ENCODE measurements around the gene GID8. TPM values are rescaled to one million over a fixed set of nuclear protein-coding genes. Genes with fewer than 3 reads are reported as not detected.

GID8 gene
- total and polyA plus RNA-seq, 2 experiments from 2014 or later: 41.8 to 106 TPM

- peaks cover 53% of the 10 kb centered on the region for H3K27me3 Mint-ChIP-seq (ENCODE audit: insufficient read depth, low read depth, poor library complexity)
- H3K36me3 Mint-ChIP-seq (ENCODE audit: low read depth): no peaks in the 10 kb centered on the region; the same call in 2 of the 3 replicates
- ATAC-seq (no peak), DNase-seq (ENCODE audit: low spot score) (no peak)
- H3K4me3 Mint-ChIP-seq: no peak overlapping the region
- peaks cover 52% of the 10 kb centered on the region for H3K4me1 ChIP-seq (ENCODE audit: insufficient read depth)
- H3K9me3 Mint-ChIP-seq: peaks cover 2% of the 10 kb centered on the region; the same call in 2 of the 3 replicates
- H3K9me2 ChIP-seq (ENCODE audit: insufficient read depth): no peaks in the 10 kb centered on the region
- H3K36me3 ChIP-seq (ENCODE audit: insufficient read depth): no peaks in the 10 kb centered on the region
- H3K27ac ChIP-seq (ENCODE audit: low read depth): no peak overlapping the region
- H3K27ac Mint-ChIP-seq: no peak overlapping the region
- H3K4me2 ChIP-seq: no peak overlapping the region
- H2AFZ ChIP-seq: no peak overlapping the region
- no peaks in the 10 kb centered on the region for H4K20me1 ChIP-seq (replicated peaks; ENCODE audit: insufficient read depth)
- peaks cover 46% of the 10 kb centered on the region for H3K4me1 Mint-ChIP-seq
- no peaks in the 10 kb centered on the region for H3K79me2 ChIP-seq (replicated peaks; ENCODE audit: insufficient read depth)
- no peak overlapping the region for H3K4me3 ChIP-seq
- H3K27me3 ChIP-seq (ENCODE audit: insufficient read depth): peaks cover 28% of the 10 kb centered on the region
- TF ChIP-seq NANOG (IDR thresholded peaks at IDR 0.05; ENCODE audit: borderline replicate concordance) (no peak), ZNF114 (CRISPR knock-in tag; IDR thresholded peaks at IDR 0.05) (no peak), CREB1 (CRISPR knock-in tag; IDR thresholded peaks at IDR 0.05; ENCODE audit: low read depth) (no peak), STAT1 (IDR thresholded peaks at IDR 0.05; ENCODE audit: unreplicated experiment) (no peak), CTCF (conservative IDR thresholded peaks at IDR 0.05; ENCODE audit: low read depth in 2 of 2) (no peak), ZNF462 (CRISPR knock-in tag; IDR thresholded peaks at IDR 0.05) (no peak), REST (IDR thresholded peaks at IDR 0.05; ENCODE audit: unreplicated experiment) (no peak), POLR2AphosphoS5 (IDR thresholded peaks at IDR 0.05; ENCODE audit: low read depth) (no peak), EZH2phosphoT487 (IDR thresholded peaks at IDR 0.05; ENCODE audit: unreplicated experiment) (no peak), EZH2 (IDR thresholded peaks at IDR 0.05; ENCODE audit: low read depth, unreplicated experiment) (no peak), ZNF331 (CRISPR knock-in tag; IDR thresholded peaks at IDR 0.05; ENCODE audit: low read depth) (no peak), JUNB (IDR thresholded peaks at IDR 0.05; ENCODE audit: unreplicated experiment) (no peak)
- H3F3A ChIP-seq (replicated peaks; ENCODE audit: low read depth): peaks cover 13% of the 10 kb centered on the region; the same call in 1 of the 2 replicates
Observed at GRCh38 chr20:62975812-62976508, 38.0 kb downstream of the GID8 start.

All from GM23338 (cell line).